LNCAP (cell line): Measurements from ENCODE around the gene DNAJC6.

Experiments used
- TF ChIP-seq, protein P1 (sequence below): fragments of 450-650 bp; IDR thresholded peaks from 2 replicates; pipeline ENCODE4 v1.5.1; 2017; ENCODE audit warnings: mild to moderate bottlenecking

Gene DNAJC6

DNA sequence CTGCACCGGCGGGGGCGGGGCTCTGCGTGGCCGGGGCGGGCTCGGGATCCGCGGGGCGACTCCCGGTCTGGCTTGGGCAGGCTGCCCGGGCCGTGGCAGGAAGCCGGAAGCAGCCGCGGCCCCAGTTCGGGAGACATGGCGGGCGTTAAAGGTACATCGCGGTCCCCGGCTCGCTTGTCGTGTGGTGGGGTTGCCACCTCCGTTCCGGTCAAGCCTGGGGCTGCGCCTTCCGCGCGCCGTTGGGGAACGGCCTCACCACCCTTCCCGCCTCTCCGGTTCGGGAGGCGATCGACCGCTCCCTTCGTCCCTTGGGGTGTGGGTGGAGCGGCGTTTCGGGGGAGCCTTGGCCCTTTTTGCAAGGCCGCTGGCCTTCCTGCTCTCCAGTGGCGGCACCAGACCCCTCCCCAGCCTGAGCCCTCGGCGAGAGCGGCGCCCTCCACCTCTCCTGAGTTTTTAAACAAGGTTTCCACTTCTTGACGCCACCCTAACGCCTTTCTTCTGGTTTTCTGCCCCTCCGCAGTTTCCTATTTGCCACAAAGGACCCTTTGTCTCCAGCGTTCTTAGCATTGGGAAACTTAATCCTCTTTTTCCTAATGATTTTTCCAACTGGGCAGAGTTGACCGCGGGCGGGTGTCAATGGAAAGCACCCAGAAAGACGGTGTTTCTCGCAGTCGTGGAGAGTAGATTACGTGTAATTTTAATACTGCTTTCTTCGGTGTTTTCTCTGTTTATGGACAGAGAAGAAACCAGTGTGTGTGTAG is 111.4 kb downstream of the DNAJC6 start, which contains the start of the genes LEPR and LEPROT:
TSS of gene LEPR (plus strand) at position 79 of the 761 bp plus-strand sequence. CDS start 144,898 bp downstream, outside the sequence.
TSS of gene LEPROT (plus strand) at position 79 of the 761 bp plus-strand sequence. CDS start at position 136, 57 bp downstream.
- TF ChIP-seq, protein P1, sequence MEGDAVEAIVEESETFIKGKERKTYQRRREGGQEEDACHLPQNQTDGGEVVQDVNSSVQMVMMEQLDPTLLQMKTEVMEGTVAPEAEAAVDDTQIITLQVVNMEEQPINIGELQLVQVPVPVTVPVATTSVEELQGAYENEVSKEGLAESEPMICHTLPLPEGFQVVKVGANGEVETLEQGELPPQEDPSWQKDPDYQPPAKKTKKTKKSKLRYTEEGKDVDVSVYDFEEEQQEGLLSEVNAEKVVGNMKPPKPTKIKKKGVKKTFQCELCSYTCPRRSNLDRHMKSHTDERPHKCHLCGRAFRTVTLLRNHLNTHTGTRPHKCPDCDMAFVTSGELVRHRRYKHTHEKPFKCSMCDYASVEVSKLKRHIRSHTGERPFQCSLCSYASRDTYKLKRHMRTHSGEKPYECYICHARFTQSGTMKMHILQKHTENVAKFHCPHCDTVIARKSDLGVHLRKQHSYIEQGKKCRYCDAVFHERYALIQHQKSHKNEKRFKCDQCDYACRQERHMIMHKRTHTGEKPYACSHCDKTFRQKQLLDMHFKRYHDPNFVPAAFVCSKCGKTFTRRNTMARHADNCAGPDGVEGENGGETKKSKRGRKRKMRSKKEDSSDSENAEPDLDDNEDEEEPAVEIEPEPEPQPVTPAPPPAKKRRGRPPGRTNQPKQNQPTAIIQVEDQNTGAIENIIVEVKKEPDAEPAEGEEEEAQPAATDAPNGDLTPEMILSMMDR, result no peak

DNA sequence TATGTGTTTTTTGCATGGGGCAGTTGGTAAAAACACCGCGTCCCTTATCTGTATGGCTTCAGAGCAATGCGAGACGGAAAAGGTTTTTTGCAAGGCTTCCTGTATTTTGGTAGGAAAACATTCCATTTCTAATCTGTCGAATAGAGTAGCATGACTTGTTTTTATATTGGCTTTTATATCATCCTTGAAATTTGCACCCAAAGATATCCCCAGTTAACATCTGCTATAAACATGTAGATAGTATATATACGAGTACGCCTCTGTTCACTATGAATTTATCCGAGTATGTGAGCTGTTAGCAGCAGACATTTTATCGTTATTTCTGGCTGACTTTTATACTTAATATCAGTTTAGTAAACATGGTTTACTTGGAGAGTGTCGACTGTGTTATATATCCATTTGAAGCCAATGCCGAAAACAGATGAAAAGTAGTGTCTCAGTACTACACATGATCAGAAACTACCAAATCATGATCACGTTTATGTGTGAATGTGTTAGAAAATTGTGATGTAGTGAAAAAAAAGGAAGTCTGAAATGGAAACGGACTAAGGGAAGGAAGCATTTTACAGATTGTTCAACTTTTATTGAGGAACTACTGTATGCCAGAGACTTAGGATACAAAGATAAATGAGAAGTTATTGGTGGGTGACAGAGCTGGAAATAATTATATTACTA is 112.1 kb downstream of the DNAJC6 start:
- TF ChIP-seq, protein P1, result no peak

DNA sequence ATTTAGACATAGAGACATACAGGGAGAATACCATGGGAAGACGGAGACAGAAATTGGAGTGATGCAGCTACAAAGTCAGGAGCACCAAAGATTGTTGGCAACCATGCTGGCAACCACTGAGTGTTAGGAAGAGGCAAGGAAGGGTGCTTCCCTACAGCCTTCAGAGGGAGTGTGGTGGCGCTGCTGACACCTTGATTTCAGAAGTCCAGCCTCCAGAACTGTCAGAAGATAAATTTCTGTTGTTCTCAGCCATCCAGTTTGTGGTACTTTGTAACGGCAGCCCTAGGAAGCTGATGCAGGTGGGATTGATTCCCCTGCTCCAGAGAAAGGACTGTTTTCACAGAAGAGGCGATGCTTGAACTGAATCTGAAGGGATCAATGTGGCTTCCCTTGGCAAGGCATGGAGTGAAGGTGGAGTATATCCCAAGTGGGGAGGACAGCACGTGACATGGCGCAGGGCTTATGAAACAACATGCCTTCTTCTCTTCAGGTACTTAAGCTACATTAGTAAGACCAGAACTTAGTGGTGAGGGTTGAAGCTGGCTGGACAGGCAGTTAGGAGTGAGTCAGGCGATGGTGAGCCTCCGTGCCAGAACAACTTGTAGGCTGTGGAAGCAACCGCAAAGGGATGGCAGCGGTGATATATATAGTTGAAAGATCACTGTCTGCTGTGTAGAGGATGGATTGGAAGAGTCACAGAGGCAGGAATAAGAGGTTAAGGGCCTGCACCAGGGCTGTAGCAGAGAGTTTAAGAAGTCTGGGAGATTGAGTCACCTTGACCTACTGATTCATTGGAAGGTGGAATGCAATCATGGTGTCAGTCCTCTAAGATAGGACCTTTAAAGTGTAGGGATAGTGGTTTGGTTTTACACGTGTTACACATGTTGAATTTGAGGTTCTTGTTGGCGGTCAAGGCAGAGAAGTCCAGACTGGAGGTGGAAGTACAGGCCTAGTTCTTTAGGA is 113.2 kb downstream of the DNAJC6 start:
- TF ChIP-seq, protein P1, result no peak

DNA sequence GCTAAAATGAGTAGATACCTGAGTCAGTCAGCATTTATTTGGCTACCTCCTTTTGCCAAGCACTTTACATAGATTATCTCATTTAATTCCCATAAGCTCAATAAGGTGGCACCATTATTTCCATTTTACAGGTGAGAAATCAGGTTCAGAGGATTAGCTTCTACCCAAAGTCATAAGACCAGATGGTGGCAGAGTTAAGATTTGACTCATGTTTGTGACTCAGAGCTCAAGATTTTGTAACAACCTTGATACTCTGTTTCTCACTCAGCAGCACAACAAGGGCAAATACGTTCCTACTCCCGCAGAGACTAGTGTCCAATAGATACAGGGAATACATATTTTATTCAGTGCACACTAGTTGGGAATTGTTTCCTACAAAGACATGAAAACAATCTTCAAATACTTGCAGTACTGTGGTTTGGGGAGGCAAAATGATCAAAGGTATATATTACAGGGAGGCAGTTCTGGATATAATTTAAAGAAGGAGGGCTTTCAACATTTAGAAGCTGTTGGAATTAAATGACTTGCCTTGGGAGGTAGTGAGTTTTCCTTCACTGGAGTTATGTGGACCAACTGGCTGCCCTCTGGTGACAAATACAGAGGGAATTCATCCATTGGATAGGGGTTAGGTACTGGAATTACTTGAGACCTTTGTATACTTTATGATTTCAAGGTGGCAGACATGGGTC is 114.7 kb downstream of the DNAJC6 start:
- TF ChIP-seq, protein P1, result no peak

DNA sequence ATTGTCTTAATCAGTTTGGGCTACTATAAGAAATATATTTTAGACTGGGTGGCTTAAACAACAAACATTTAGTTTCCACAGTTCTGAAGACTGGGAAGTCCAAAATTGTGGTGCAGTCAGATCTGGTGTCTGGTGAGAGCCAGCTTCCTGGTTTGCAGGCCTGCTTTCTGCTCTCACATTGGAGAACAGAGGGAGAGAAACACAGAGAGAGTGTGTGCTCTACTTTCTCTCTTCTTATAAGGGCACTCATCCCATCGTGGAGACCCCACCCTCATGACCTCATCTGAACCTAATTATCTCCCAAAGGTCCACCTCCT is 115.2 kb downstream of the DNAJC6 start:
- TF ChIP-seq, protein P1, result no peak

DNA sequence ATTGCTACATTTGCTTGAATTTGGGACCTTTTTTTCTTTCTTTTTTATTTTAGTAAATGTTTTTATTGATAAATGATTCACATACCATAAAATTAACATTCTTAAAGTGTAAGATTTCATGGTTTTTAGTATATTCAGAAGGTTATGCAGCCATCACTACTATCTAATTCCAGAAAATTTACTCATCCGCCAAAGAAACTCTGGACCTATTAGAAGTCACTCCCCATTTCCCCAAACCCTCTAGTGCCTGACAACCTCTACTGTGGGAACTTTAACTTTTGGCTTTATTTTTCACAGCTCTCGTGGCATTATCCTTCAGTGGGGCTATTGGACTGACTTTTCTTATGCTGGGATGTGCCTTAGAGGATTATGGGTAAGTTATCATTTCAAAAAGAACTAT is 115.7 kb downstream of the DNAJC6 start:
- TF ChIP-seq, protein P1, result no peak

DNA sequence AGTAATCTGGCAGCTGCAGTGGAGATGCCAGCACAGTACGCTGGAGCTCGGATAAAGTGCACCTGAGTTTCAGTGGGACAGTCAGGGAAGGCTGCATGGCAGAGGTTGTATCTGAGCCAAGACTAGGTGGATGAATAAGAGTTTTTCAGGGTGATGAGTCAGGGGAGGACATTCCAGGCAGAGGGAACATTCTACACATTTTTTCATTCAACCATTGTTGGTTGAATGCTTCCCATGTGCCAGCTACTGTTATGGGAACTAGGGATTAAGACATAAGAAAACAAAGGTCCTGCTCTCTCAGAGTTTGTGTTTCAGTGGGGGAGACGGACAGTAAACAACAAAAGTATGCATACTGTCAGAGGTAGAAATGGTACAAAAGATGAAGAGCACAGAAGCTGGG is 116.4 kb downstream of the DNAJC6 start:
- TF ChIP-seq, protein P1, result no peak
